GM11168 (cell line): Measurements from ENCODE around the gene DUOXA2.
"Not testable (repeated sequence)": the region's sequence is repeated elsewhere in the genome, so short reads cannot be mapped to it uniquely, and the experiment has no call there.

ENCODE experiments used
- in situ Hi-C: fragments of 300-500 bp; cut with MboI; formaldehyde crosslinking; loops from one replicate; pipeline ENCODE4 v1.12.0; 2022; ENCODE audit warnings: low sequenced_read_pairs; ENCODE audit not compliant: unreplicated experiment

The DUOXA2 gene

DNA sequence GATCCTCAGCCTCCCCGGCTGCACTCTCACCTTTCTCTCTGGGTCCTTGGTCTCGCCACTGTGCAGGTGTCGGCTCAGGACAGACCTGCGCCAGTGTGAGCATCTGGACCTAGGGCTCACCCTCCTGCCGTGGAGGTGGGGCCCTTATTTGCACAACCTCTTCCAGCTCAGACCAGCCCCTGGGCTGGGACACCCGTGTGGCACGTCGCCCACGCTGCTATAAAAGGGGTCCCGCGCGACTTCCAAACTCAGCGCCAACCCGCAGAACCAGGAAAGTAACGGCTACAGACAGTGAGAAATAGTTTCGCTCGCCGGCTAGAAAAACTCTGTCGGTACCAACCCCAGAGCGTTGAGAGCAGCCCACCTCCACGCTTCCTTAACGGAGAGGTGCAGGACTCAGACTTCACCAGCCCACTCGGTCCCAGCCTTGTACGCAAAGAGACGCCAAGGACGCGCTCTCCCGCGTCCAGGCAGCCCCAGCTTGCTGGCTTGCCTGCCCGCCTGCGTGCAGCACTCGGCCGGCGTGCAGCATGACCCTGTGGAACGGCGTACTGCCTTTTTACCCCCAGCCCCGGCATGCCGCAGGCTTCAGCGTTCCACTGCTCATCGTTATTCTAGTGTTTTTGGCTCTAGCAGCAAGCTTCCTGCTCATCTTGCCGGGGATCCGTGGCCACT is at the start of gene DUOXA2, which contains the start of gene DUOX2:
Gene DUOXA2 (plus strand): TSS at position 251 of the 675 bp plus-strand sequence. CDS start 280 bp downstream, at position 531.
Gene DUOX2 (minus strand): TSS at position 97 of the 675 bp plus-strand sequence. CDS start 761 bp downstream, outside the sequence.
- in situ Hi-C loops = no loop called here

DNA sequence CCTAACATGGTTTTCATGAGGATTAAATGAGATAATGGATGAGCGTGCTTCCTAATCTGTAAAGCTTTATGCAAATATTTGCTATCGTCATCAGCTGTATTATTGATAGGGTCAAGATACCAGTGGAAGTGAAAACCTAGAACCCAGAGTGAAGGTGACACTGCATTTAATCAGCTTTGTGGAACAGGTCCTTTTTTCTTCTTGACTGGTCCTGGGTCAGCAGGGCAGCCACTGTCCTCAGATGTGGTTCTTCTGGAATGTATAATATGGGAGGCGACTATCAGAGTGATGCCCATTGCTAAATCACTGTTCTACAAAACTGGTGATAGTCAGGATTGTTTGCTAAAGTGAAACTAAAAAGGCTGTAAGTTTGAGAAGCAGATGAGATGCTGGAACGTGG is 49.7 kb upstream of the DUOXA2 start:
- in situ Hi-C loops = no loop called here

DNA sequence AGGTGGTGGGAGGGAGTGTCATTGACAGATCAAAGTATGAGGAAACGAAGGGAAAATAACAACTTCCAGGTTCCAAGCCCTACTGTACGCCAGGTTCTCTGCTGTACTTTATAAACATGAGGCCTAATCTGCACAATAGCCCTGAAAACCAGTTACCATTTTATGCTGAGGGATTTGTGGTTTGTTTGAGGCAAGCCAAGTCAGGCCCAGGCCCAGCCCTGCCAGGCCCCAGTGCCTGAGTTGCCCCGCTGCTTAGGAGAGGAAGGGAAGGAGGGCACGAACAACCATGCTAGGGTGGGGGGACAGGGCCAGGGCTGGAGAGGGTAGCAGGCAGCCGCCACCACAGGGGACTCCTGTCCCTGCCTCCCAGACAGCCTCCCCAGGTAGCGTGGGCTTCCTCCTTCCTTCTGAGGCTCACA is 44.2 kb upstream of the DUOXA2 start:
- in situ Hi-C loops = loop anchor here (5.0 kb wide), 1 partner anchor 238 kb away; no protein-coding TSS in a partner anchor

DNA sequence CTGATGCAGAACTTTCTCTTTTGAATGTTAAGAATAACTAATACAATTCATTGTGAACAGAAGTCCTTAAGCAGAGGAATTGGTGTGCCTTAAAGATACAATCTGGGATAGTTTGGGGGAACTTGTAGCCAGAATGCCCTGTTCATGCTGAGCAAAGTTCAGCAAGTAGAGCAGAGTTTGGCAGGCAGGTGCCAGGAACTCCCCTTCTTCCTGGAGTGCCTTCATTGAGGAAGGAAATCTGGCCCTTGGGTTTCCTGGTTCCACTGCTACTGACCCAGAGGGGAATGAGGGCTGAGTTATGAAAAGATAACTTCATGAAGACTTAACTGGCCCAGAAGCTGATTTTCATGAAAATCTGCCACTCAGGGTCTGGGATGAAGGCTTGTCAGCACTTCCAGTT is 40.5 kb upstream of the DUOXA2 start:
- in situ Hi-C loops = not testable (repeated sequence)

DNA sequence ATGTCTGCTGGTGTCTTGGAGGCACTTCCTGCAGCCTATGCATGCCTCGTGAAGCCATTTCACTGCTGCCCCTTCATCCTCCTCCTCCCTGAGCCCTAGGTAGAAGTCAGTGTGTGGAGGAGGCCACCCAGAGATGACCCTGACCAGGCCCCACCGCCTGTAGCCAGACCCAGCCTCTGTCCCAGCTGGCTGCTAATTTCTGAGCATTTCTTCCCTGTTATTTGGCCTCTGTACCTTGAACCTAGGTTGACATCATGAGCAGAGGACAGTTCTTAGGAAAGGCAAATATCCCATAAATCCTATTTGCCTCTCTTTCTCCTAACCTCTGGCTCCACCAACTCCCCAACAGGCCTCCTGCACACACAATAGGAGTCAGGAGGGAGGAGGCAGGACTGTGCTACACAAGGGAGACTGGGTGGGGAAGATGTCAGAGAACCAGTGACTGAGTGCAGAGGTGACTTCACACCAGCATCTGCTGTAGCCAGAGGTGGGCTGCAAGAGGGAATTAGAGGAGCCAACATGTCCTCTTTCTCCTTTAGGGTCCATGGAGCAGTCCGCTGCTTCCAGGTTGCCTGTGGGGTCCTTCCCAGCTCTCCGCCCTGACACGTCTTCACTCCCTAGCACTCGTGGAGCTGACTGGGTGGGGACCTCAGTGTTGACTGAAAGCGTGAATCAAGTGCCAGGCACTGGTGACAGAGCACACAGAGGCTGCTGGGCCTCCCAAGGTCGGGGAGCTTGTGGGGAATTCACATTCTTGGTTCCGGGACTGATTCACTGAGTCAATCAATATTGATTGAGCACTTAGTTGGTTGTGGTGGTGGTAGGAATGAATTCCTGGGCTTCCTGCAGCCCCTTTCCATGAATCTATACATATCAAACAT is 38.4 kb upstream of the DUOXA2 start:
- in situ Hi-C loops = not testable (repeated sequence)

DNA sequence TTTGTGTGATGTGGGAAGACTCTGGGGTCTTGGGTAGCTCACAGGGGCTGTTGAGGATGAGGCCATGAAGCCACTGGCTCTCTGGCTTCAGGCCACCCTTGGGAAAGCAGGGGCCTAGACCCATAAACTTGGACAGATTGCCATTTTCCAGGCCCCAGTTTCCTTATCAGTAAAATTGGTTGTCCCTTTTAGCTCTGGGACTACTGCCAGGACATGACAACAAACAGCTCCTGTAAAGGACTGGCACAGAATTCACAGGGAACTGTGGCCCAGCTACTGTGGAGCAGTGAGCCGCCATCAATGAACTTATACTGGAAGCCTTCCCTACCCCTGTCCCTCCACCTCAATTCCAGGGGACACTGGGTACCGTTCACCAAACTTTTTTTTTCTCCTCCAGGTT is 36.7 kb upstream of the DUOXA2 start:
- in situ Hi-C loops = not testable (repeated sequence)

DNA sequence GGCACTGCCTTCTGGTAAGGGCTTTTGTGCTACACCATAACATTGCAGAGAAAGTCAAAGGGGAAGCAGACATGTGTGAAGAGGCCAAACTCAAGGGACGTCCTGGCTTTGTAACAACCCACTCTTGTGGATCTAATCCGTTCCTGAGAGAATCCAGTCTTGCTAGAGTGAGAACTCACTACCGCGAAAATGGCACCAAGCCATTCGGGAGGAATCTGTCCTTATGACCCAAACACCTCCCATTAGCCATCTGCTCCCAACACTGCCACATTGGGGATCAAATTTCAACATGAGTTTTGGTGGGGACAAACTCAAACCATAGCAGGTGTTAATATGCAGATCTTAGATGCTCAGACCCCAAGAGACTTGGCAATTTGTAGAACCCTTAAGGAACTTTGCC is 34.9 kb upstream of the DUOXA2 start:
- in situ Hi-C loops = not testable (repeated sequence)

DNA sequence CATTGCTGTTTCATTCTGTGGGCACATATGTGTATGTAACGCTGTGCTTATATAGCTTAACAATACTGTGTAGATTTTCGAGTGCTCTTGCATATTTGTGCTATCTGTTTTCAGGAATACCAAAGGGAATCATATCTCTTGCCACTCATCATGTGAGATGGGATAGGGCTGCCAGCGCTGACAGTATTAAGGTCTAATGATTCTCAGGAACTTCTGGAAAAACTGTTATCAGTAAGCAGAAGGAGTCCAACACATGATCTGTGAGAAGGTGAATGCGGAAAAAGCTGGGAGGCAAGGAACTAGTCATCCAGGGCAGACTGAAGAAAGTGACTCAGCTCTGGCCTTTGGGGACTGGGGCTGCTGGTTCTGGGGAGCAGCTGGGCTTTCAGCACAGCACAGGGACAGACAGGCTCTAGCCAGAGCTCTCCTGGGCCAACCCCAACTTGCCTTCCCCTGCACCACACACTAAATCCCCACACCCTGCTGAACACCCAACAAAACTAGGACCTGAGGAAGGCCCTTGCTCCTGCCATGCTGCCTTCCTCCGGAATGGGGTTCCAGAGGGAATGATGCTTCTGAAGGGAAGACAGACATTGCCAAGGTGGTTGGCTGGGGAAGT is 34.4 kb upstream of the DUOXA2 start:
- in situ Hi-C loops = not testable (repeated sequence)

DNA sequence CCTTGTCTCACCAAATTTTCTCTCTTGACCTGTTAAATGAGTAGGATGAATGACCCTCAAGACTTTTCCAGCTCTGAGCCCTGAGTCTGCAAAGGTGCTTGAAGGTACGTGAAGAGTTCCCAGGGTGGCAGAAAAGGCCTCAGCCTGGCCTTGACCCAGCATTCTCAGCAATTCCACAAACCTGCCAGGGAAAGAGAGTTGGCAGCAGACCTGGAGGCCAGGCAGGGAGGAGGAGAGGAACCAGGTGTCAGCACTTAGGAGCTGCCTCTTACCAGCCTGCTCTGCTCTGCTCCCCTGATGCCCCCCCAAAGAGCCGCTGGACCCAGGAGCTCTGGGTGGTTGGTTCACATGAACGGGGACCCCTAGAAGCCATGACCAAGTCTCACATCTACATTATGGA is 33.5 kb upstream of the DUOXA2 start:
- in situ Hi-C loops = not testable (repeated sequence)

DNA sequence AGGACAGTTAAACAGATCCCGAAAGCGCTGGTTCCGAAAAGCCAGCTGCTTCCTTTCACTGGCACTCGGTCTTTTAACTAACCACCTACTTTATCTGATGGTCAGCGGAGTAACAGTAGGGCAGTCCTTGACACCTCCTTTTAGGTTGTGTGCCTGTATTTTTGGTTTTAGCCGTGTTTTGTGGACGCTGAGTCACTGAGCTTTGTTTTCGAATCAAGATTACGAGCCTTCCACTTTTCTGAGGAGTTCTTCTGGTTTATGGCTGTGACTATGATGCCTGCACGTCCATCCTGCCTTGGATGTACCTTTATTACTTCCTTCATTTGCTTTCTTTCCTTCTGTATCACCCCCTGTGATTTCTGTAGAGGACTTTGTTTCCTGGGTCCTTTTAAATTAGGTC is 31.7 kb upstream of the DUOXA2 start:
- in situ Hi-C loops = not testable (repeated sequence)

DNA sequence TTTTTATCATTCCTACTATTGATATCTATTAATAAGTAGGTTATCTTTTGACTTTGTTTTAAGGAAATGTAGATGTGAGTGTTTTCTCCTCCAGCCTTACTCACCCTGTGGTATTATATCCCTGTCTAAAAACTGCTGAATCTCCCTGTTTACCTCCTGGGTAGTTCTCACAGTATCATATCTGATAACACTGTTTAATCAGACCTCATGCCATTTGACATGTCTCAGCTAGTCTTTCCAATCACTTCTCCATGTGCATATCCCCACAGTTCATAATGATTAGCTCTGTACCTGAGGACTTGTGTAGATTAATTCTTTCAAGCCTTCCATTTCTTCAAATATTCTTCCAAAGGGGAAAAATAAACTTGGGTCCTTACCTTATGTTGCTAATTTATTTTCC is 30.9 kb upstream of the DUOXA2 start:
- in situ Hi-C loops = no loop called here

DNA sequence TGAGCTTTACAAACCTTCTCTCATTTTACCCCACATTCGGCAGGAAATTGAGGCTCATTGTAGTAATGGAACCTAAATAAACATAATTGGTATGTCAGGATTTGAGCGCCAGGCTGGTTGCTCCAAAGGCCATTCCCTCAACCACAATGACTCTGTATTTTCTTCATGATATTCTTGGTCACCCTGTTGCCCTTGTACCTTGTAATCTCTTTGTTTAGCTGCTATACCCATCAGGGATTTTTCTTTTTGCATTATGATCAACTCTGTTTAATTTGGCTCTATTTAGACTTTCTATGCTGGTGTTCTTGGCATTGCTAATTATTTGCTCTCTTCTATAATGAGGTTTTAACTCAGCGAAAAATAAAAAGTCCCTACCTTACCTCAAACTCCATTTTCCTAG is 30.0 kb upstream of the DUOXA2 start:
- in situ Hi-C loops = no loop called here

DNA sequence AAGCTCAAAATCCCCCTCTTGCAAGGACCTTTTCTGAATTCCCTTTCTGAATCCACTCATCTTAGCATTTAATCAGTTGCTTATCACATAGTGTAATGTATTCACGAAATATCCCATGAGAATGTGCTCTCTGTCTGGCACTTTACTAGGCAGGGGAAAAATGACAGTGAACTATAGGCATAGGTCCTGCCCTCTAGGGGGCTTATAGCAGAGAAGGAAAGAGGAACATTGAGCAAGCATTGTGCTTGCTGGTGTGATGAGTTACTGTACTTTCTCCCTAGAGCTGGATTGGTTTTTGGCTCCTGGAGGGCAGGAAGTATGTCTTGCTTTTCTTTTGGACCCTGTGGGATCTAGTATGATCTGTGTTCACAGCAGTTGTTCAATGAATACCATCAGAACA is 26.6 kb upstream of the DUOXA2 start:
- in situ Hi-C loops = no loop called here

DNA sequence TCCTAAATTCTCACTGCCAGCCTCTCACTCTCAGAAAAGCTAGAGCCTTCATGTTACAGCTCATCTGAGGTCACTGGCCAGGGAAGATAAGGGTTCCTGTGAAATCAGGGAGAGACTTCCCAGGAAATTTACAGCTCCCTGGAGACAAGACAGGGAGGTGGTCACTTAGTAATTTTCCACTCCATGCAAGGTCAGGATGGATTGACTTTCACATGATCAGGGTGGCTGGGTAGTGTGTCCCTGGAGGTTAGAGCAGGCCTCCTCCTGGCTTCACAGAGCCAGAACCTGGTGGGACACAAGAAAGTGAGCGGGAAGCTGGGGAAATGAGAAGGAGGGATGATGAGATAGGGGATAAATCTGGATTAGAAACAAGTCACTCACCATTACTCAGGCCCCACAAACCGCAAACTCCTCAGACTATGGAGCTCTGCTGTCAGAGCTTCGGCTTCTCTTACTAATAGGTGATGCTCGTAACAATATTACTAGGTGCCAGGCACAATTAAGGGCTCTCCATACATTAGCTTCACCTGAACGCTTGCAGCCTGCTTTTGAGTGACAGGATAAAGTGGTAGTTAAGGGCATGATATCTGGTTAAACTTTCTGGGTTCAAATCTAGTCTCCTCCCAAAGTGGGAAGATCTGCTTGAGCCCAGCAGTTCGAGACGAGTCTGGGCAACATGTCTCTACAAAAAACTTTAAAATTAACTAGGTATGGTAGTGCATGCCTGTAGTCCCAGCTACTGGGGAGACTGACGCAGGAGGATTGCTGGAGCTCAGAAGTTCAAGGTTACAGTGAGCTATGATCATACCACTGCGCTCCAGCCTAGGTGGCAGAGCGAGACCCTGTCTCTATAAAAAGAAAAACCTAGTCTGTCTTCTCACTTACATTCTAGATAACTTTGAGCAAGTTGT is 25.1 kb upstream of the DUOXA2 start:
- in situ Hi-C loops = no loop called here

DNA sequence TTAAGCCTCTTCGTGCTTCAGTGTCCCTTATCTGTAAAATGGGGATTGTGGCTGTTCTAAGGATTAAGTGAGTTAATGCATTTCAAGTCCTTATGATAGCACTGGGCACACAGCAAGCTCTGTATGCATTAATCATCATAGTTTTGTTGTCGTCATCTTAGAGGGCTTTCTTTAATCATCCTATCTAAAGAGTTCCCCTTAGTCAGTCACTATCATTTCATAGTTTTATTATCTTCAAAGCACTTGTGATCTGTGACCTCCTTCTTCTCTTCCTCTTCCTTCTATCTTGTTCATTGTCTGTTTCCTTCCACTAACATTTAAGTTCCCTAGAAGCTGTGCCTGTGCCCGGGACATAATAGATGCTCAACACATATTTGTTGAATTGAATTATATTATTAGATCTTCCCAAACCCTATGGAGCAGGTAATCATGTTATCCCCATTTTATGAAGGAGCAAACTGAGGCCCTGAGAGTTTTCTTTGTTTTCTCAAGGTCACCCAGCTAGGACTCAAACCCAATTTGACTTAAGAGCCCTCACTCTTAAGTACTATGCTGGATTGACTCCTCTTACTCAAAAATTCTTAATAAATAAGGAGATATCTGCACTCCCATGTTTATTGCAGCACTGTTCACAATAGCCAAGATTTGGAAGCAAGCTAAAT is 24.3 kb upstream of the DUOXA2 start:
- in situ Hi-C loops = no loop called here

DNA sequence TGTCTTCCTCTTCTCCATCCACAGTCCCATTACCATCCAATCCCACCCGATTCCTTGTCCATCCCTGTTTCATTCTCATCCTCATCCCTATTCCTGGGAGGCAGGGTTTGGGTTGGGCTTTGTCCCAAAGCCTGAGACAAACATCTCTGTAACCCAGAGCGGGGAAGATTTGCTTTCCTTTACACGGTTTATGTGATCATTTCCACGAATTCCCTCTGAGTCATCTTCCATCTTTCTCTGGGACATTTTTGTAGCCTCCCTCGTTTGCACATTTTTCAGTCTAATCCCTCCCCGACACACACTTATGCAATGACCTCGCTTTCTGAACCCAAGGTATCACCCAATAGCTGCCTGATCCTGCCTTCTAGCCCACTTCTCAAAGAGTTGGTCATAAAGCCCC is 23.0 kb upstream of the DUOXA2 start:
- in situ Hi-C loops = no loop called here

DNA sequence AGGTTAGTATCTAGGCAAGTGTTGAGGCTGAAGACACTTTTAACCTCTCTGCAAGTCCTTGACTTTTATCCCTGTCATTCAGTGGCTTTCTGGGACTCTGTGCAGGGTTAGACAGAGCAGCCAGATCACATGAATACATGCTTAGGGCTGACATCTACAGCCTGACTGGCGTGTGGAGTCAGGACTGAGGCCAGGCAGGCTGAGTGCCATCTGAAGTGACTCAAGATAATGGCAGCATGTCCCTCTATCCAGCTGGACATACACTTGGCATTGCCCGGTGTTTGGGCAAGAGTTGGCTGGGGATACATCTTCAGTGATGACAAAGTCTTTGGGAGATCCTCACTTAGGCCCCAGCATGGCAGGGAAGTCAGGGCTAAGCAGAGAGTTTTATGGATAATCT is 22.6 kb upstream of the DUOXA2 start:
- in situ Hi-C loops = no loop called here

DNA sequence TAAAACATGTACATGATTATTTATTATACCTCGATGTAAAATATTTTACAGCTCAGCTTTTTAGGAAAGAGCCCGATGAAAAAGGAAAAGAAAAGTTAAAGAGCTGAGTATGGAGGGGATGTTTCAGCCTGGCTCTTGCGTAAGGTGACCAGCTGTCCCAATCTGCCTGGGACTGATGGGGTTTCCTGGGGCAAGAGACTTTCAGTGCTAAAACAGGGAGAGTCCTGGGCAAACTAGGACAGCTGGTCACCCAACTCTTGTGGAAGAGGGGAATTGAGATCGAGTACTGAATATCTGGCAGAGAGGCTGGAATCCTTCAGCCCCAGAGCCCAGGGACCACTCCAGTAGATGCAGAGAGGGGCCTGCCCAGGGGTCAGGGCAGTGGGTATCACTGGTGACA is 21.1 kb upstream of the DUOXA2 start:
- in situ Hi-C loops = no loop called here

DNA sequence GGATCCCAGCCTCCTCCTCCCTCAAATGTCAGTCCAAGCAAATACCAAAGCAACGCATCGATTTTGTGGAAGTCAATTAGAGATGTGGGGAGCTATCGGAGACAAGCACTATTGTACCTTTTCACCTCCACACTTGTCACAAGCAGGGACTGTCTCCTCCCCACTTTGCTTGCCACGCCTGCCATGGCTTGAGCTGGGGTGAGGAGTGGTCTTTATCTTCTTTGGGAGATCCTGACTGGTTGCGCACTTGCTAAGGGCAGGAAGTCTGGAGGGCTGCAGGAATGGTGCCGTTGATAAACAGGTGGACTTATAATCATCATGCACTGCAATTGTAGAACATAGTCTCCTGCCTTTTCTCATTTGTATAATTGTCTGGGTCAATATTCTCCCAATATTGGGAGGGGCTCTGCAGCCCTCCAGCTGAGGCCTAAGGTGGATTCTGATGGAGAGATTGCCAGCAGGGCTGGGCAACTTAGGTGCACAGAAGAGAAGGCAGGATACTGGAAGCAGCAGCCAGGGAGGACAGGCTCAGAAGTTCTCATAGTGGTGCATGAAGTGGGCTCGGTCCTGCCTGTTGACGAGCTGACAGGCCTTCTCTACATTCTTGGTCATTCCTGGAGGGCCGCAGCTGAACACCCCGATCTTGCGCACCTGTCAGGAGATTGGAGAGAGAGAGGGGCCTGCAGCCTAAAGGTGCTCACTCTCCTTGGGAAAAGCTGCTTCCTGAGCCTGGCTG is 20.3 kb upstream of the DUOXA2 start:
- in situ Hi-C loops = no loop called here
